Measurements from ENCODE around the gene ALCAM.

GRCh38 chr3:105515372-105515771 is 148.7 kb downstream of the ALCAM start:
- no peak for TF ChIP-seq CTCF (IDR thresholded peaks at IDR 0.05)
- TF ChIP-seq POLR2A (IDR thresholded peaks at IDR 0.05), result no peak
- TF ChIP-seq EP300 (IDR thresholded peaks at IDR 0.05), result no peak
